Measurements from ENCODE around the gene NXPE1. TPM values are rescaled to one million over a fixed set of nuclear protein-coding genes. Genes with fewer than 3 reads are reported as not detected.

NXPE1 gene
- total RNA-seq, 1 experiment from 2014 or later, result not detected

DNA sequence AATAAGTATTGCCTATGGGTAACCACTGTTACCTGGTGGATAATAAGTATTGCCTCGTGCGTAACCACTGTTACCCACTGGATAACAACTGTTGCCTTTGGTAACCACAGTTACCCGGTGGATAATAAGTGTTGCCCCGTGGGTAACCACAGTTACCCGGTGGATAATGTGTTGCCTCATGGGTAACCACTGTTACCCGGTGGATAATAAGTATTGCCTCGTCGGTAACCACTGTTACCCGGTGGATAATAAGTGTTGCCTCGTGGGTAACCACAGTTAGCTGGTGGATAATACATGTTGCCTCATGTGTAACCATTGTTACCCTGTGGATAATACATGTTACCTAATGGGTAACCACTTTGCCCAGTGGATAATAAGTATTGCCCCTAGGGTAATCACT is 45.7 kb upstream of the NXPE1 start:
- no peaks in the 10 kb centered on the region for H3K4me1 Mint-ChIP-seq
- DNase-seq (ENCODE audit: low spot score) (no peak), ATAC-seq (no peak)
- ChIA-PET CTCF (no interaction called here), POLR2A (no interaction called here)
- H3K9me3 Mint-ChIP-seq, result peaks cover 69% of the 10 kb centered on the region
- H3K4me3 Mint-ChIP-seq, result no peak overlapping the region
- H3K27ac Mint-ChIP-seq, result no peak overlapping the region
- peaks cover 18% of the 10 kb centered on the region for H3K36me3 Mint-ChIP-seq
- no peaks in the 10 kb centered on the region for H3K27me3 Mint-ChIP-seq (ENCODE audit: low read depth)
- TF ChIP-seq SP1 (CRISPR knock-in tag; conservative IDR thresholded peaks at IDR 0.05) (no peak), CREM (CRISPR knock-in tag; IDR thresholded peaks at IDR 0.05) (no peak), HMGA2 (CRISPR knock-in tag; IDR thresholded peaks at IDR 0.05) (no peak), ATF1 (CRISPR knock-in tag; IDR thresholded peaks at IDR 0.05) (no peak), ZNF263 (CRISPR knock-in tag; IDR thresholded peaks at IDR 0.05; ENCODE audit: low read depth) (no peak), JAZF1 (CRISPR knock-in tag; IDR thresholded peaks at IDR 0.05) (no peak), NFYB (CRISPR knock-in tag; conservative IDR thresholded peaks at IDR 0.05; ENCODE audit: low read depth) (no peak), KAT7 (CRISPR knock-in tag; IDR thresholded peaks at IDR 0.05; ENCODE audit: borderline replicate concordance) (no peak), EMX1 (CRISPR knock-in tag; IDR thresholded peaks at IDR 0.05) (no peak), OVOL2 (CRISPR knock-in tag; IDR thresholded peaks at IDR 0.05; ENCODE audit: borderline replicate concordance) (no peak)
- TF ChIP-seq, protein P1, sequence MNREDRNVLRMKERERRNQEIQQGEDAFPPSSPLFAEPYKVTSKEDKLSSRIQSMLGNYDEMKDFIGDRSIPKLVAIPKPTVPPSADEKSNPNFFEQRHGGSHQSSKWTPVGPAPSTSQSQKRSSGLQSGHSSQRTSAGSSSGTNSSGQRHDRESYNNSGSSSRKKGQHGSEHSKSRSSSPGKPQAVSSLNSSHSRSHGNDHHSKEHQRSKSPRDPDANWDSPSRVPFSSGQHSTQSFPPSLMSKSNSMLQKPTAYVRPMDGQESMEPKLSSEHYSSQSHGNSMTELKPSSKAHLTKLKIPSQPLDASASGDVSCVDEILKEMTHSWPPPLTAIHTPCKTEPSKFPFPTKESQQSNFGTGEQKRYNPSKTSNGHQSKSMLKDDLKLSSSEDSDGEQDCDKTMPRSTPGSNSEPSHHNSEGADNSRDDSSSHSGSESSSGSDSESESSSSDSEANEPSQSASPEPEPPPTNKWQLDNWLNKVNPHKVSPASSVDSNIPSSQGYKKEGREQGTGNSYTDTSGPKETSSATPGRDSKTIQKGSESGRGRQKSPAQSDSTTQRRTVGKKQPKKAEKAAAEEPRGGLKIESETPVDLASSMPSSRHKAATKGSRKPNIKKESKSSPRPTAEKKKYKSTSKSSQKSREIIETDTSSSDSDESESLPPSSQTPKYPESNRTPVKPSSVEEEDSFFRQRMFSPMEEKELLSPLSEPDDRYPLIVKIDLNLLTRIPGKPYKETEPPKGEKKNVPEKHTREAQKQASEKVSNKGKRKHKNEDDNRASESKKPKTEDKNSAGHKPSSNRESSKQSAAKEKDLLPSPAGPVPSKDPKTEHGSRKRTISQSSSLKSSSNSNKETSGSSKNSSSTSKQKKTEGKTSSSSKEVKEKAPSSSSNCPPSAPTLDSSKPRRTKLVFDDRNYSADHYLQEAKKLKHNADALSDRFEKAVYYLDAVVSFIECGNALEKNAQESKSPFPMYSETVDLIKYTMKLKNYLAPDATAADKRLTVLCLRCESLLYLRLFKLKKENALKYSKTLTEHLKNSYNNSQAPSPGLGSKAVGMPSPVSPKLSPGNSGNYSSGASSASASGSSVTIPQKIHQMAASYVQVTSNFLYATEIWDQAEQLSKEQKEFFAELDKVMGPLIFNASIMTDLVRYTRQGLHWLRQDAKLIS (CRISPR knock-in tag; IDR thresholded peaks at IDR 0.05; ENCODE audit: borderline replicate concordance), result no peak
- TF ChIP-seq, protein P2, sequence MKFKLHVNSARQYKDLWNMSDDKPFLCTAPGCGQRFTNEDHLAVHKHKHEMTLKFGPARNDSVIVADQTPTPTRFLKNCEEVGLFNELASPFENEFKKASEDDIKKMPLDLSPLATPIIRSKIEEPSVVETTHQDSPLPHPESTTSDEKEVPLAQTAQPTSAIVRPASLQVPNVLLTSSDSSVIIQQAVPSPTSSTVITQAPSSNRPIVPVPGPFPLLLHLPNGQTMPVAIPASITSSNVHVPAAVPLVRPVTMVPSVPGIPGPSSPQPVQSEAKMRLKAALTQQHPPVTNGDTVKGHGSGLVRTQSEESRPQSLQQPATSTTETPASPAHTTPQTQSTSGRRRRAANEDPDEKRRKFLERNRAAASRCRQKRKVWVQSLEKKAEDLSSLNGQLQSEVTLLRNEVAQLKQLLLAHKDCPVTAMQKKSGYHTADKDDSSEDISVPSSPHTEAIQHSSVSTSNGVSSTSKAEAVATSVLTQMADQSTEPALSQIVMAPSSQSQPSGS (CRISPR knock-in tag; IDR thresholded peaks at IDR 0.05; ENCODE audit: borderline replicate concordance, low read depth), result no peak
- TF ChIP-seq, protein P3, sequence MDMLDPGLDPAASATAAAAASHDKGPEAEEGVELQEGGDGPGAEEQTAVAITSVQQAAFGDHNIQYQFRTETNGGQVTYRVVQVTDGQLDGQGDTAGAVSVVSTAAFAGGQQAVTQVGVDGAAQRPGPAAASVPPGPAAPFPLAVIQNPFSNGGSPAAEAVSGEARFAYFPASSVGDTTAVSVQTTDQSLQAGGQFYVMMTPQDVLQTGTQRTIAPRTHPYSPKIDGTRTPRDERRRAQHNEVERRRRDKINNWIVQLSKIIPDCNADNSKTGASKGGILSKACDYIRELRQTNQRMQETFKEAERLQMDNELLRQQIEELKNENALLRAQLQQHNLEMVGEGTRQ (CRISPR knock-in tag; IDR thresholded peaks at IDR 0.05), result no peak

- Mint-ChIP-seq H3K27me3 (ENCODE audit: low read depth) (no peaks in the 10 kb centered on the region), H3K4me3 (no peak overlapping the region), H3K9me3 (peaks cover 64% of the 10 kb centered on the region), H3K36me3 (peaks cover 16% of the 10 kb centered on the region), H3K27ac (no peak overlapping the region), H3K4me1 (no peaks in the 10 kb centered on the region)
- no peak for ATAC-seq
- ChIA-PET CTCF (no interaction called here), POLR2A (no interaction called here)
- DNase-seq (ENCODE audit: low spot score), result no peak
- TF ChIP-seq, protein P4, sequence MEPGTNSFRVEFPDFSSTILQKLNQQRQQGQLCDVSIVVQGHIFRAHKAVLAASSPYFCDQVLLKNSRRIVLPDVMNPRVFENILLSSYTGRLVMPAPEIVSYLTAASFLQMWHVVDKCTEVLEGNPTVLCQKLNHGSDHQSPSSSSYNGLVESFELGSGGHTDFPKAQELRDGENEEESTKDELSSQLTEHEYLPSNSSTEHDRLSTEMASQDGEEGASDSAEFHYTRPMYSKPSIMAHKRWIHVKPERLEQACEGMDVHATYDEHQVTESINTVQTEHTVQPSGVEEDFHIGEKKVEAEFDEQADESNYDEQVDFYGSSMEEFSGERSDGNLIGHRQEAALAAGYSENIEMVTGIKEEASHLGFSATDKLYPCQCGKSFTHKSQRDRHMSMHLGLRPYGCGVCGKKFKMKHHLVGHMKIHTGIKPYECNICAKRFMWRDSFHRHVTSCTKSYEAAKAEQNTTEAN (CRISPR knock-in tag; IDR thresholded peaks at IDR 0.05), result no peak
- TF ChIP-seq PRRX2 (CRISPR knock-in tag; IDR thresholded peaks at IDR 0.05), result no peak
- no peak for TF ChIP-seq RORB (CRISPR knock-in tag; IDR thresholded peaks at IDR 0.05)
- no peak for TF ChIP-seq CREB1 (CRISPR knock-in tag; IDR thresholded peaks at IDR 0.05)
- TF ChIP-seq, protein P5, sequence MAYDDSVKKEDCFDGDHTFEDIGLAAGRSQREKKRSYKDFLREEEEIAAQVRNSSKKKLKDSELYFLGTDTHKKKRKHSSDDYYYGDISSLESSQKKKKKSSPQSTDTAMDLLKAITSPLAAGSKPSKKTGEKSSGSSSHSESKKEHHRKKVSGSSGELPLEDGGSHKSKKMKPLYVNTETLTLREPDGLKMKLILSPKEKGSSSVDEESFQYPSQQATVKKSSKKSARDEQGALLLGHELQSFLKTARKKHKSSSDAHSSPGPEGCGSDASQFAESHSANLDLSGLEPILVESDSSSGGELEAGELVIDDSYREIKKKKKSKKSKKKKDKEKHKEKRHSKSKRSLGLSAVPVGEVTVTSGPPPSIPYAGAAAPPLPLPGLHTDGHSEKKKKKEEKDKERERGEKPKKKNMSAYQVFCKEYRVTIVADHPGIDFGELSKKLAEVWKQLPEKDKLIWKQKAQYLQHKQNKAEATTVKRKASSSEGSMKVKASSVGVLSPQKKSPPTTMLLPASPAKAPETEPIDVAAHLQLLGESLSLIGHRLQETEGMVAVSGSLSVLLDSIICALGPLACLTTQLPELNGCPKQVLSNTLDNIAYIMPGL (CRISPR knock-in tag; IDR thresholded peaks at IDR 0.05), result no peak
- TF ChIP-seq, protein P3 (CRISPR knock-in tag; IDR thresholded peaks at IDR 0.05), result no peak
- no peak for TF ChIP-seq NFE2L1 (CRISPR knock-in tag; IDR thresholded peaks at IDR 0.05)
- TF ChIP-seq, protein P6, sequence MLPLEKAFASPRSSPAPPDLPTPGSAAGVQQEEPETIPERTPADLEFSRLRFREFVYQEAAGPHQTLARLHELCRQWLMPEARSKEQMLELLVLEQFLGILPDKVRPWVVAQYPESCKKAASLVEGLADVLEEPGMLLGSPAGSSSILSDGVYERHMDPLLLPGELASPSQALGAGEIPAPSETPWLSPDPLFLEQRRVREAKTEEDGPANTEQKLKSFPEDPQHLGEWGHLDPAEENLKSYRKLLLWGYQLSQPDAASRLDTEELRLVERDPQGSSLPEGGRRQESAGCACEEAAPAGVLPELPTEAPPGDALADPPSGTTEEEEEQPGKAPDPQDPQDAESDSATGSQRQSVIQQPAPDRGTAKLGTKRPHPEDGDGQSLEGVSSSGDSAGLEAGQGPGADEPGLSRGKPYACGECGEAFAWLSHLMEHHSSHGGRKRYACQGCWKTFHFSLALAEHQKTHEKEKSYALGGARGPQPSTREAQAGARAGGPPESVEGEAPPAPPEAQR (CRISPR knock-in tag; IDR thresholded peaks at IDR 0.05), result no peak
- TF ChIP-seq NR3C1 (CRISPR knock-in tag; conservative IDR thresholded peaks at IDR 0.05; ENCODE audit: low read depth), result no peak
- TF ChIP-seq MLX (CRISPR knock-in tag; IDR thresholded peaks at IDR 0.05), result no peak
Observed at GRCh38 chr11:114604886-114605285, 45.2 kb upstream of the NXPE1 start.
